ENCODE measurements around the gene CLEC17A.

Gene CLEC17A

GRCh38 chr19:14654786-14655560 is 72.1 kb downstream of the CLEC17A start:
- no peak for DNase-seq (ENCODE audit: low spot score)

GRCh38 chr19:14655726-14656125 is 72.8 kb downstream of the CLEC17A start:
- no peak for DNase-seq (ENCODE audit: low spot score)

- no peak for DNase-seq (ENCODE audit: low spot score)
These were observed 77.1 kb downstream of the CLEC17A start for GRCh38 chr19:14659874-14660489.

GRCh38 chr19:14661372-14661924 is 78.6 kb downstream of the CLEC17A start:
- no peak for DNase-seq (ENCODE audit: low spot score)

Measured in NAMALWA (cell line).